ENCODE results near the gene GTF2H2C_2.
"Not testable (repeated sequence)": the region's sequence is repeated elsewhere in the genome, so short reads cannot be mapped to it uniquely, and the experiment has no call there.

Gene GTF2H2C_2

GRCh38 chr5:70415117-70415516 is at the start of gene GTF2H2C_2:
Gene GTF2H2C_2 (plus strand): TSS chr5:70415368.
- not testable (repeated sequence) for DNase-seq

- DNase-seq = not testable (repeated sequence)
Observed at GRCh38 chr5:70400984-70401686, 14.0 kb upstream of the GTF2H2C_2 start.

- not testable (repeated sequence) for DNase-seq
Observed at GRCh38 chr5:70421322-70421721, 6.2 kb downstream of the GTF2H2C_2 start.

GRCh38 chr5:70423215-70423614 is 8.0 kb downstream of the GTF2H2C_2 start:
- DNase-seq = not testable (repeated sequence)

GRCh38 chr5:70438518-70438917 is 23.4 kb downstream of the GTF2H2C_2 start:
- DNase-seq = not testable (repeated sequence)

GRCh38 chr5:70449565-70449964 is 34.4 kb downstream of the GTF2H2C_2 start:
- DNase-seq = not testable (repeated sequence)

- DNase-seq = not testable (repeated sequence)
Observed at GRCh38 chr5:70451249-70451984, 36.2 kb downstream of the GTF2H2C_2 start.

GRCh38 chr5:70457093-70457492 is 41.9 kb downstream of the GTF2H2C_2 start:
- not testable (repeated sequence) for DNase-seq

- not testable (repeated sequence) for DNase-seq
Observed at GRCh38 chr5:70459188-70459587, 44.0 kb downstream of the GTF2H2C_2 start.

- DNase-seq = not testable (repeated sequence)
Observed at GRCh38 chr5:70461984-70462383, 46.8 kb downstream of the GTF2H2C_2 start.

- DNase-seq = not testable (repeated sequence)
Observed at GRCh38 chr5:70464019-70464637, 49.0 kb downstream of the GTF2H2C_2 start.

- DNase-seq = not testable (repeated sequence)
Observed at GRCh38 chr5:70469926-70470509, 54.9 kb downstream of the GTF2H2C_2 start.

Measured in NCI-H446 treated with DMSO at 0.1 percent for 48 hours (cell line).